HepG2 (cell line): ENCODE results near the gene YIPF4. TPM values are rescaled to one million over a fixed set of nuclear protein-coding genes. Genes with fewer than 3 reads are reported as not detected.

ENCODE experiments used
- AKAP8 ChIP-seq: sonication (generic); formaldehyde crosslinking; IDR thresholded peaks from 2 replicates; pipeline ENCODE4 v1.5.1; 2020; ENCODE audit warnings: mild to moderate bottlenecking, missing genetic modification reagents
- ELF4 ChIP-seq: sonication (generic); formaldehyde crosslinking; IDR thresholded peaks from 2 replicates; pipeline ENCODE4 v1.5.0; 2020; ENCODE audit warnings: missing genetic modification reagents, mild to moderate bottlenecking, moderate library complexity, borderline replicate concordance
- FOXP1 ChIP-seq, 2 experiments: fragments of 450-650 bp in 1 of 2; IDR thresholded peaks; 2 replicates each; pipeline ENCODE4 v1.6.1; 2017 to 2018; ENCODE audit warnings: antibody characterized with exemption in 1 of 2
- NPAS2 ChIP-seq: sonication (generic); formaldehyde crosslinking; IDR thresholded peaks from 2 replicates; pipeline ENCODE4 v1.8.0; 2022; ENCODE audit warnings: mild to moderate bottlenecking, missing genetic modification reagents, borderline replicate concordance
- WIZ ChIP-seq: sonication (generic); formaldehyde crosslinking; IDR thresholded peaks from 2 replicates; pipeline ENCODE4 v1.5.1; 2020; ENCODE audit warnings: mild to moderate bottlenecking, missing genetic modification reagents
- ZMYM3 ChIP-seq: sonication (generic); formaldehyde crosslinking; IDR thresholded peaks from 2 replicates; pipeline ENCODE4 v1.5.1; 2020; ENCODE audit warnings: mild to moderate bottlenecking, missing genetic modification reagents
- ZNF12 ChIP-seq: sonication (generic); formaldehyde crosslinking; IDR thresholded peaks from 2 replicates; pipeline ENCODE4 v1.5.0; 2020; ENCODE audit warnings: missing genetic modification reagents
- ZNF543 ChIP-seq: sonication (generic); formaldehyde crosslinking; IDR thresholded peaks from 2 replicates; pipeline ENCODE4 v1.4.0; 2020; ENCODE audit warnings: mild to moderate bottlenecking, missing genetic modification reagents
- ZNF713 ChIP-seq: sonication (generic); formaldehyde crosslinking; IDR thresholded peaks from 2 replicates; pipeline ENCODE4 v1.4.0; 2020; ENCODE audit warnings: mild to moderate bottlenecking, missing genetic modification reagents
- polyA plus RNA-seq, 8 experiments: library from polyadenylated mRNA; depleted of rRNA in 3 of 8; stranded (reverse) in 7 of 8; unstranded in 1 of 8; fragments of >200 nt; fragmentation: Illumina TruSeq in 4 of 8; extraction: Trizol in 4 of 8; gene quantifications; 2 replicates each; pipeline versions ENCODE4 v1.2.1 to v1.2.3, GENCODE V29; 2011 to 2016; ENCODE audit warnings: low read depth in 4 of 8, missing spikeins in 1 of 8, mixed read lengths in 1 of 8; ENCODE audit not compliant: insufficient read depth in 1 of 8
- total RNA-seq, 5 experiments: library from RNA; depleted of rRNA; stranded (reverse); fragments of >200 nt; fragmentation: Illumina TruSeq; extraction: Trizol; gene quantifications; 2 replicates each; pipeline ENCODE4 v1.2.3, GENCODE V29; 2016; ENCODE audit warnings: low read depth in 1 of 5
- TF ChIP-seq, protein P1 (sequence below), 2 experiments: sonication (generic) in 1 of 2; formaldehyde crosslinking in 1 of 2; IDR thresholded peaks; 2 replicates each; pipeline versions ENCODE4 v1.4.0 to v1.6.1; 2016 to 2020; ENCODE audit warnings: borderline replicate concordance in 1 of 2, low read depth in 1 of 2, mild to moderate bottlenecking in 1 of 2, missing genetic modification reagents in 1 of 2
- TF ChIP-seq, protein P2 (sequence below): sonication (generic); formaldehyde crosslinking; IDR thresholded peaks from 2 replicates; pipeline ENCODE4 v1.5.1; 2020; ENCODE audit warnings: missing genetic modification reagents, mild to moderate bottlenecking, borderline replicate concordance
- TF ChIP-seq, protein P3 (sequence below): sonication (generic); formaldehyde crosslinking; IDR thresholded peaks from 2 replicates; pipeline ENCODE4; 2020; ENCODE audit warnings: missing genetic modification reagents, mild to moderate bottlenecking, borderline replicate concordance

The YIPF4 gene
- total and polyA plus RNA-seq, 2 of the 13 experiments (the other 11 are each of a cell fraction or from before 2014, with no cell fraction given), result 19.0 to 43.9 TPM

DNA sequence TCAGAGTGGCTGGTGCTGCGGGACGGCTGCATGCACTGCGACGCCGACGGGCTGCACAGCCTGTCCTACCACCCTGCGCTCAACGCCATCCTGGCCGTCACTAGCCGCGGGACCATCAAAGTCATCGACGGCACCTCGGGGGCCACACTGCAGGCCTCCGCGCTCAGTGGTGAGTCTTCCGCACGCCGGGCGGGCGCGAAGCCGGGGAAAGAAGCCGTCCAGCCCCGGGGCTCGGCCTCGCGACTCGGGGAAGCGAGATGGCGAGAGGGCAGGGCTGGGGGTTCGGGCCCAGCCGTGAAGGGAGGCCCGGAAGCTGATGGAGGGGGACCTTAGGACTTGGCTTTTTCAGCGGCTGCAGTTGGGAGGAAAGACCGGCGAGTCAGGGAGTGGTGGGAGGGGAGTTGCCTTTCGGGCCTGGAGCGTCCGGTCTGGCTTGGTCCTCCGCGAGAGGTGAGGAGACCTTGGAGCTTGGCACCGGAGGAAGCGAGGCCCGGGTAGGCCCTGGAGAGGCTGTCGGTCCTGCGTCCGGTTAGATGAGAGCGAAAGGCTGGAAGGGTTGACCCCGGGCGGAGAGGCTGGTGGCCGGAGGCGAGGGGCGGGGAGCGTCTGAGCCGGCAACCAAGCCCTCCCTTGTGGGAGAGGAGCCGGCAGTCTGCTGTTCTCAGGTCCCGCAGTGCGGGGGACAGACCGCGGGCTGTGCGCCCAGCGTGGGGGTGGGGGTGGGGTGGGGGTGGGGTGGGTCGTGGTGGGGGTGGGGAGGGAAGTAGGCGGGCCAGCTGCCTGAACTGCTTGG is 79.8 kb downstream of the YIPF4 start (continued):
- TF ChIP-seq ZNF713 (CRISPR knock-in tag) (0 out of 2 replicates have a peak, but pooled peaks have one; percentile 6), AKAP8 (no peak), ZNF543 (CRISPR knock-in tag) (0 out of 2 replicates have a peak, but pooled peaks have one; percentile 83), WIZ (0 out of 2 replicates have a peak, but pooled peaks have one; percentile 48), ELF4 (no peak), NPAS2 (no peak), FOXP1 (IDR thresholded peaks at IDR 0.05) (no peak), FOXP1 (CRISPR knock-in tag; IDR thresholded peaks at IDR 0.05) (no peak), ZNF12 (CRISPR knock-in tag) (peak; percentile 8; the same call in 1 of the 2 replicates), ZMYM3 (CRISPR knock-in tag) (no peak)
- TF ChIP-seq, protein P1, sequence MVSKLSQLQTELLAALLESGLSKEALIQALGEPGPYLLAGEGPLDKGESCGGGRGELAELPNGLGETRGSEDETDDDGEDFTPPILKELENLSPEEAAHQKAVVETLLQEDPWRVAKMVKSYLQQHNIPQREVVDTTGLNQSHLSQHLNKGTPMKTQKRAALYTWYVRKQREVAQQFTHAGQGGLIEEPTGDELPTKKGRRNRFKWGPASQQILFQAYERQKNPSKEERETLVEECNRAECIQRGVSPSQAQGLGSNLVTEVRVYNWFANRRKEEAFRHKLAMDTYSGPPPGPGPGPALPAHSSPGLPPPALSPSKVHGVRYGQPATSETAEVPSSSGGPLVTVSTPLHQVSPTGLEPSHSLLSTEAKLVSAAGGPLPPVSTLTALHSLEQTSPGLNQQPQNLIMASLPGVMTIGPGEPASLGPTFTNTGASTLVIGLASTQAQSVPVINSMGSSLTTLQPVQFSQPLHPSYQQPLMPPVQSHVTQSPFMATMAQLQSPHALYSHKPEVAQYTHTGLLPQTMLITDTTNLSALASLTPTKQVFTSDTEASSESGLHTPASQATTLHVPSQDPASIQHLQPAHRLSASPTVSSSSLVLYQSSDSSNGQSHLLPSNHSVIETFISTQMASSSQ (IDR thresholded peaks at IDR 0.05; ENCODE audit: low read depth), result no peak
- TF ChIP-seq, protein P1 (CRISPR knock-in tag; IDR thresholded peaks at IDR 0.05; ENCODE audit: borderline replicate concordance), result no peak
- TF ChIP-seq, protein P2, sequence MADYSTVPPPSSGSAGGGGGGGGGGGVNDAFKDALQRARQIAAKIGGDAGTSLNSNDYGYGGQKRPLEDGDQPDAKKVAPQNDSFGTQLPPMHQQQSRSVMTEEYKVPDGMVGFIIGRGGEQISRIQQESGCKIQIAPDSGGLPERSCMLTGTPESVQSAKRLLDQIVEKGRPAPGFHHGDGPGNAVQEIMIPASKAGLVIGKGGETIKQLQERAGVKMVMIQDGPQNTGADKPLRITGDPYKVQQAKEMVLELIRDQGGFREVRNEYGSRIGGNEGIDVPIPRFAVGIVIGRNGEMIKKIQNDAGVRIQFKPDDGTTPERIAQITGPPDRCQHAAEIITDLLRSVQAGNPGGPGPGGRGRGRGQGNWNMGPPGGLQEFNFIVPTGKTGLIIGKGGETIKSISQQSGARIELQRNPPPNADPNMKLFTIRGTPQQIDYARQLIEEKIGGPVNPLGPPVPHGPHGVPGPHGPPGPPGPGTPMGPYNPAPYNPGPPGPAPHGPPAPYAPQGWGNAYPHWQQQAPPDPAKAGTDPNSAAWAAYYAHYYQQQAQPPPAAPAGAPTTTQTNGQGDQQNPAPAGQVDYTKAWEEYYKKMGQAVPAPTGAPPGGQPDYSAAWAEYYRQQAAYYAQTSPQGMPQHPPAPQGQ (CRISPR knock-in tag), result no peak
- TF ChIP-seq, protein P3, sequence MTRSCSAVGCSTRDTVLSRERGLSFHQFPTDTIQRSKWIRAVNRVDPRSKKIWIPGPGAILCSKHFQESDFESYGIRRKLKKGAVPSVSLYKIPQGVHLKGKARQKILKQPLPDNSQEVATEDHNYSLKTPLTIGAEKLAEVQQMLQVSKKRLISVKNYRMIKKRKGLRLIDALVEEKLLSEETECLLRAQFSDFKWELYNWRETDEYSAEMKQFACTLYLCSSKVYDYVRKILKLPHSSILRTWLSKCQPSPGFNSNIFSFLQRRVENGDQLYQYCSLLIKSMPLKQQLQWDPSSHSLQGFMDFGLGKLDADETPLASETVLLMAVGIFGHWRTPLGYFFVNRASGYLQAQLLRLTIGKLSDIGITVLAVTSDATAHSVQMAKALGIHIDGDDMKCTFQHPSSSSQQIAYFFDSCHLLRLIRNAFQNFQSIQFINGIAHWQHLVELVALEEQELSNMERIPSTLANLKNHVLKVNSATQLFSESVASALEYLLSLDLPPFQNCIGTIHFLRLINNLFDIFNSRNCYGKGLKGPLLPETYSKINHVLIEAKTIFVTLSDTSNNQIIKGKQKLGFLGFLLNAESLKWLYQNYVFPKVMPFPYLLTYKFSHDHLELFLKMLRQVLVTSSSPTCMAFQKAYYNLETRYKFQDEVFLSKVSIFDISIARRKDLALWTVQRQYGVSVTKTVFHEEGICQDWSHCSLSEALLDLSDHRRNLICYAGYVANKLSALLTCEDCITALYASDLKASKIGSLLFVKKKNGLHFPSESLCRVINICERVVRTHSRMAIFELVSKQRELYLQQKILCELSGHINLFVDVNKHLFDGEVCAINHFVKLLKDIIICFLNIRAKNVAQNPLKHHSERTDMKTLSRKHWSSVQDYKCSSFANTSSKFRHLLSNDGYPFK, result no peak; the same call in 1 of the 2 replicates
